ENCODE results near the gene WNT11. TPM values are rescaled to one million over a fixed set of nuclear protein-coding genes. Genes with fewer than 3 reads are reported as not detected.

The WNT11 gene
- polyA plus RNA-seq, 1 donor (not counting 4 experiments of a cell fraction or from before 2014, with no cell fraction given), result not detected

GRCh38 chr11:76245720-76246119, 39.4 kb upstream of the WNT11 start:
- dilution Hi-C loops (cut with MboI; ENCODE audit: extremely low pct_ligation_motif_present, low sequenced_read_pairs), result no loop called here
- no peak overlapping the region for H3K4me3 ChIP-seq (ENCODE audit: control insufficient read depth in 2 of 3, extremely low read depth in 1 of 3, insufficient read depth in 2 of 3, low read depth in 1 of 3, low read length in 3 of 3)
- no peaks in the 10 kb centered on the region for H3K4me1 ChIP-seq (ENCODE audit: control insufficient read depth, extremely low read depth, insufficient read depth, low read length)
- H3K4me2 ChIP-seq (ENCODE audit: control insufficient read depth, extremely low read depth, insufficient read depth, low read depth, low read length), result no peak overlapping the region
- H3K36me3 ChIP-seq (ENCODE audit: control insufficient read depth in 2 of 2, extremely low read depth in 1 of 2, insufficient read depth in 2 of 2, low read length in 2 of 2), result no peaks in the 10 kb centered on the region
- peaks cover 3% of the 10 kb centered on the region for H3K9me3 ChIP-seq (ENCODE audit: control insufficient read depth, low read depth, low read length)
- H3K9ac ChIP-seq (ENCODE audit: control insufficient read depth, extremely low read depth, insufficient read depth, low read length), result no peak overlapping the region
- no peak overlapping the region for H2AFZ ChIP-seq (ENCODE audit: control insufficient read depth, low read length)
- TF ChIP-seq, protein P1, sequence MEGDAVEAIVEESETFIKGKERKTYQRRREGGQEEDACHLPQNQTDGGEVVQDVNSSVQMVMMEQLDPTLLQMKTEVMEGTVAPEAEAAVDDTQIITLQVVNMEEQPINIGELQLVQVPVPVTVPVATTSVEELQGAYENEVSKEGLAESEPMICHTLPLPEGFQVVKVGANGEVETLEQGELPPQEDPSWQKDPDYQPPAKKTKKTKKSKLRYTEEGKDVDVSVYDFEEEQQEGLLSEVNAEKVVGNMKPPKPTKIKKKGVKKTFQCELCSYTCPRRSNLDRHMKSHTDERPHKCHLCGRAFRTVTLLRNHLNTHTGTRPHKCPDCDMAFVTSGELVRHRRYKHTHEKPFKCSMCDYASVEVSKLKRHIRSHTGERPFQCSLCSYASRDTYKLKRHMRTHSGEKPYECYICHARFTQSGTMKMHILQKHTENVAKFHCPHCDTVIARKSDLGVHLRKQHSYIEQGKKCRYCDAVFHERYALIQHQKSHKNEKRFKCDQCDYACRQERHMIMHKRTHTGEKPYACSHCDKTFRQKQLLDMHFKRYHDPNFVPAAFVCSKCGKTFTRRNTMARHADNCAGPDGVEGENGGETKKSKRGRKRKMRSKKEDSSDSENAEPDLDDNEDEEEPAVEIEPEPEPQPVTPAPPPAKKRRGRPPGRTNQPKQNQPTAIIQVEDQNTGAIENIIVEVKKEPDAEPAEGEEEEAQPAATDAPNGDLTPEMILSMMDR (optimal IDR thresholded peaks at IDR 0.05 in 1 of 3, IDR thresholded peaks at IDR 0.05 in 1 of 3, conservative IDR thresholded peaks at IDR 0.05 in 1 of 3; ENCODE audit: extremely low read depth in 1 of 3, insufficient read depth in 2 of 3, low read length in 3 of 3), result no peak
- TF ChIP-seq EZH2 (IDR thresholded peaks at IDR 0.05; ENCODE audit: low read length), result no peak
- H3K27me3 ChIP-seq (ENCODE audit: control insufficient read depth, extremely low read depth, insufficient read depth, low read length), result peaks cover 26% of the 10 kb centered on the region
- DNase-seq (ENCODE audit: low read depth, low spot score) (no peak), FAIRE-seq (no peak)
- H3K79me2 ChIP-seq (ENCODE audit: control insufficient read depth, insufficient read depth, low read length), result no peaks in the 10 kb centered on the region
- no peaks in the 10 kb centered on the region for H4K20me1 ChIP-seq (ENCODE audit: control insufficient read depth, extremely low read depth, insufficient read depth, low read length)
- no peak overlapping the region for H3K27ac ChIP-seq (ENCODE audit: control insufficient read depth, insufficient read depth, low read length)
- peaks cover 2% of the 10 kb centered on the region for H3K9me1 ChIP-seq (ENCODE audit: control insufficient read depth, extremely low read depth, insufficient read depth, low read length)

GRCh38 chr11:76244316-76244851, 38.1 kb upstream of the WNT11 start:
- dilution Hi-C loops (cut with MboI; ENCODE audit: extremely low pct_ligation_motif_present, low sequenced_read_pairs), result no loop called here
- peaks cover 26% of the 10 kb centered on the region for H3K27me3 ChIP-seq (ENCODE audit: control insufficient read depth, extremely low read depth, insufficient read depth, low read length)
- H3K27ac ChIP-seq (ENCODE audit: control insufficient read depth, insufficient read depth, low read length), result no peak overlapping the region
- no peak for DNase-seq (ENCODE audit: low read depth, low spot score)
- H3K9ac ChIP-seq (ENCODE audit: control insufficient read depth, extremely low read depth, insufficient read depth, low read length), result no peak overlapping the region
- peaks cover 2% of the 10 kb centered on the region for H3K9me1 ChIP-seq (ENCODE audit: control insufficient read depth, extremely low read depth, insufficient read depth, low read length)
- no peaks in the 10 kb centered on the region for H4K20me1 ChIP-seq (ENCODE audit: control insufficient read depth, extremely low read depth, insufficient read depth, low read length)
- no peaks in the 10 kb centered on the region for H3K79me2 ChIP-seq (ENCODE audit: control insufficient read depth, insufficient read depth, low read length)
- no peaks in the 10 kb centered on the region for H3K9me3 ChIP-seq (ENCODE audit: control insufficient read depth, low read depth, low read length)
- no peaks in the 10 kb centered on the region for H3K4me1 ChIP-seq (ENCODE audit: control insufficient read depth, extremely low read depth, insufficient read depth, low read length)
- no peak overlapping the region for H3K4me3 ChIP-seq (ENCODE audit: control insufficient read depth in 2 of 3, extremely low read depth in 1 of 3, insufficient read depth in 2 of 3, low read depth in 1 of 3, low read length in 3 of 3)
- no peaks in the 10 kb centered on the region for H3K36me3 ChIP-seq (ENCODE audit: control insufficient read depth in 2 of 2, extremely low read depth in 1 of 2, insufficient read depth in 2 of 2, low read length in 2 of 2)
- no peak overlapping the region for H3K4me2 ChIP-seq (ENCODE audit: control insufficient read depth, extremely low read depth, insufficient read depth, low read depth, low read length)
- no peak for TF ChIP-seq EZH2 (IDR thresholded peaks at IDR 0.05; ENCODE audit: low read length)
- TF ChIP-seq, protein P1 (optimal IDR thresholded peaks at IDR 0.05 in 1 of 3, IDR thresholded peaks at IDR 0.05 in 1 of 3, conservative IDR thresholded peaks at IDR 0.05 in 1 of 3; ENCODE audit: extremely low read depth in 1 of 3, insufficient read depth in 2 of 3, low read length in 3 of 3), result no peak
- FAIRE-seq, result no peak
- H2AFZ ChIP-seq (ENCODE audit: control insufficient read depth, low read length), result no peak overlapping the region

Measured in keratinocyte (primary cell).